ENCODE results near the gene CHRNB1.

DNA sequence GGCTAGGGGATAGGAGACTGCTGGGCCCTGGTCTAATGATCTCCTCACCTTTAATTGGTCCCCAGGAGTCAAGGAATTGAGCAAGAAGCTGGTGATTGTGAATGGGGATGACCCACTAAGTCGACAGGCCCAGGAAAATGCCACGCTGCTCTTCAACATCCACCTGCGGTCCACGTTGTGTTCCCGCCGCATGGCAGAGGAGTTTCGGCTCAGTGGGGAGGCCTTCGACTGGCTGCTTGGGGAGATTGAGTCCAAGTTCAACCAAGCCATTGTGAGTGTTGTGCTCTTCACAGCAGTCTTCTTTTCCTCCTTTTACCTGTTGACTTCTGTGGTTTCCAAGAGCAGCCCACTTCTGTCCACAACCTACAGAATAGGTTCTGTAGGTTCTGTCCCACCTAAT lies 58.7 kb downstream of the CHRNB1 start:
- TF ChIP-seq, protein P1, sequence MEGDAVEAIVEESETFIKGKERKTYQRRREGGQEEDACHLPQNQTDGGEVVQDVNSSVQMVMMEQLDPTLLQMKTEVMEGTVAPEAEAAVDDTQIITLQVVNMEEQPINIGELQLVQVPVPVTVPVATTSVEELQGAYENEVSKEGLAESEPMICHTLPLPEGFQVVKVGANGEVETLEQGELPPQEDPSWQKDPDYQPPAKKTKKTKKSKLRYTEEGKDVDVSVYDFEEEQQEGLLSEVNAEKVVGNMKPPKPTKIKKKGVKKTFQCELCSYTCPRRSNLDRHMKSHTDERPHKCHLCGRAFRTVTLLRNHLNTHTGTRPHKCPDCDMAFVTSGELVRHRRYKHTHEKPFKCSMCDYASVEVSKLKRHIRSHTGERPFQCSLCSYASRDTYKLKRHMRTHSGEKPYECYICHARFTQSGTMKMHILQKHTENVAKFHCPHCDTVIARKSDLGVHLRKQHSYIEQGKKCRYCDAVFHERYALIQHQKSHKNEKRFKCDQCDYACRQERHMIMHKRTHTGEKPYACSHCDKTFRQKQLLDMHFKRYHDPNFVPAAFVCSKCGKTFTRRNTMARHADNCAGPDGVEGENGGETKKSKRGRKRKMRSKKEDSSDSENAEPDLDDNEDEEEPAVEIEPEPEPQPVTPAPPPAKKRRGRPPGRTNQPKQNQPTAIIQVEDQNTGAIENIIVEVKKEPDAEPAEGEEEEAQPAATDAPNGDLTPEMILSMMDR (IDR thresholded peaks at IDR 0.05) = no peak
- TF ChIP-seq EP300 (IDR thresholded peaks at IDR 0.05) (no peak), POLR2A (IDR thresholded peaks at IDR 0.05; ENCODE audit: low read depth) (no peak), POLR2AphosphoS5 (IDR thresholded peaks at IDR 0.05) (no peak)

All from esophagus muscularis mucosa (tissue), 4 donors.